GM13977 (cell line): ENCODE data around the gene GSK3B.

Source experiments
- DNase-seq: peaks from one replicate; pipeline ENCODE4 v3.0.0; 2012; ENCODE audit warnings: low spot score
- CTCF ChIP-seq: IDR thresholded peaks from 2 replicates; pipeline ENCODE4 v1.5.1; 2012; ENCODE audit warnings: mild to moderate bottlenecking, control low read depth; ENCODE audit not compliant: insufficient read depth; ENCODE audit errors: extremely low read depth, missing control alignments
- in situ Hi-C: fragments of 300-500 bp; cut with MboI; formaldehyde crosslinking; loops from one replicate; pipeline ENCODE4 v1.12.0; 2022; ENCODE audit warnings: low sequenced_read_pairs, low pct_unique_long_range_greater_than_20kb, mixed read lengths, inconsistent platforms; ENCODE audit not compliant: unreplicated experiment

GSK3B gene

DNA sequence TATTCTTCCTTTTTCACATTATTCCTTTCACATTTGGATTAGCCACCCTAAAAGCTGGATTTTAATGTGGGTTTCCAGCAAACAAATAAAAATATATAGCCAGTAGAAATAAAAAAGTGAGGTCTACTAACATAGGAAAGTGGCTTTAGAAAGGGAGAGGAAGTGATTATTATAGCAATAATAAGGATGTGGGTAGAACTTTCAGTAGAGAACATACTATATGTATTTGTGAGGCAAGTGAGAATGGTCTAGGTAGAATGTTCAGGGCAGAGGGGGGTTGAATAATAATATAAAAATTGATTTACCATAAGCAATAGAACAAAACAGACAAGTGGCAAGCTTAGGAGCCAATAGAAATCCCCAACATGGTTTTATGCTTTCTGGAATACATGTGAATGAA is 223.7 kb downstream of the GSK3B start:
- TF ChIP-seq CTCF: no peak
- in situ Hi-C loops: no loop called here

GRCh38 chr3:119864476-119864875 is 229.8 kb downstream of the GSK3B start:
- DNase-seq: no peak
- in situ Hi-C loops: no loop called here
- no peak for TF ChIP-seq CTCF

More for the DNA sequence above, 223.7 kb downstream of the GSK3B start:
- no peak for DNase-seq

DNA sequence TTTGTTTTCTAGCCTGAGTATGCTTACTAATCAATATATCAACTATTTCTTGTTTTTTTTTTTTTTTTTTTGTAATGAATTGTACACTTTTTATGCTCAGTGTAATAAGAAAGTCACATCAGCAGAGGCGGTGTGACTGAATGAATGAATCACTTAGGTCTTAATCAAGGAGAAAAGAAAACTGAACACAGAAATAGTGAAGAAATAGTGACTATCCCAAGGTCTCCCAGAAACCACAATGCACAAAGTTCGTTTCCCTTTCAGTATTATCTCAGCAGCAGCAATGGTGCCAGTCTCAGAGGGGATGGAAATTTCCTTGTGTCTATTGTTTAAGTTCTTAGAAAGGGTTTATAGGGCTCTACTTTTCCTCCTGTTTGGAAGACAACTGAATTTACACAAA is 231.6 kb downstream of the GSK3B start:
- DNase-seq: no peak
- in situ Hi-C loops: no loop called here

DNA sequence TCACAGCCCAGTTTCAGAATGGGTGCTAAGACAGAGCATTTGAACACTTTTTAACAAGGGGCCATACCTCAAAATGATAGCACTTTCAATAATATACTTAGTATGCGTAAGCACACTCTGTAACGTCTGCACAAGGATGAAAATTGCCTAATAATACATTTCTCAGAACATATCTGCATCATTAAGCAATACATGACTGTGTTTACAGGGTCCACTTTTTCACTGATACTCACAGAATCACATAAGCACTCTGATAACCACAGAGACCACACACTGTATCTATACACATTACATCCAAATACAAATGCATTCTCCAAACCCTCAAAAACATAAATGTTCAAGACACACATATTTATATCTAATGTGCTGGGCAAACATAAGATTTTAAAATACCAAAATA is 232.6 kb downstream of the GSK3B start:
- DNase-seq: no peak
- TF ChIP-seq CTCF: no peak
- in situ Hi-C loops: no loop called here

More for the DNA sequence above, 231.6 kb downstream of the GSK3B start:
- TF ChIP-seq CTCF: no peak

DNA sequence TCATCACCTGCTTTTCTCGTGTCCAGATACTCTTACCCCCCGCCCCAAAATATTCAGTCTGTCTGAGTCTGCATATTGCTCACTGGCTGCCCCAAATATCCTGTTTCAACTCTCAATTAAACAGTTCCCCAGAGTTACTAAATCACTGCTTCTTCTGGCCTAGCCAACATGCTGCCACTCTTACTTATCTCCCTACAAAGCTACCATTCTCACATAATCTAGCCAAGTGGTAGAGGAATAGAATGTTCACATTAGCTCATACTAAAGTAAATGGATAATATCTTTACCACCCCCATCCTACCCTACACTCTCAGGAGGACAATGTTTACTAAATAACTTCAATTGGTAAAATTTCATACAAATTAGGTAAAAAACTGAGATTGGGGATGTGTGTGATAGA is 234.5 kb downstream of the GSK3B start:
- TF ChIP-seq CTCF: no peak
- no peak for DNase-seq
- in situ Hi-C loops: no loop called here

- TF ChIP-seq CTCF: no peak
- no peak for DNase-seq
- in situ Hi-C loops: no loop called here
These were observed 235.3 kb downstream of the GSK3B start for GRCh38 chr3:119858957-119859356.

- in situ Hi-C loops: no loop called here
- no peak for TF ChIP-seq CTCF
- DNase-seq: no peak
These were observed 237.6 kb downstream of the GSK3B start for GRCh38 chr3:119856695-119857094.
